COR-L47 (cell line): ENCODE results near the gene PLPPR1.
A peak's percentile ranks its signal among the peaks of the same experiment; 100 is the strongest.

Experiments used
- DNase-seq: peaks from one replicate; lab custom pipeline; 2025; lab: John Stamatoyannopoulos, UW

PLPPR1 gene

GRCh38 chr9:101209670-101210069, 181.1 kb downstream of the PLPPR1 start:
- DNase-seq = no peak

DNA sequence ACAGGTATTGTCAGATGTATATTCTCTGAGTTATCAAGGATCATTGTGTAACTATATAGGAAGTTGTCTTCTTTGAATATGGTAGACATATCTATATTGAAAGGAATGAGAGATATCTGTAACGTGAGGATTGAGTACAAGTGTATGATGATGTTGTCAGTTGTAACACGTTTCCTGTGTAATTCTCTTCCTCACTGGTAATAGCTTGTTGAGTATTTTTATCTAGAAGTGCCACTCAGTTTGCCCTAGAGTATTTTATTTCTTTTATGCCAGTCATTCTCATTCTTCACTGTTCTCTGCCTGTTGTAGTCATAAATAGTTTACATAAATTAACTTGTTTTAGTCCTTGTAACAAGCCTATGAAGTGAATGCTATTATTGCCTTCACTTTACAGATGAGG, 184.1 kb downstream of the PLPPR1 start:
- DNase-seq = no peak

GRCh38 chr9:101219030-101219429, 190.5 kb downstream of the PLPPR1 start:
- no peak for DNase-seq

DNA sequence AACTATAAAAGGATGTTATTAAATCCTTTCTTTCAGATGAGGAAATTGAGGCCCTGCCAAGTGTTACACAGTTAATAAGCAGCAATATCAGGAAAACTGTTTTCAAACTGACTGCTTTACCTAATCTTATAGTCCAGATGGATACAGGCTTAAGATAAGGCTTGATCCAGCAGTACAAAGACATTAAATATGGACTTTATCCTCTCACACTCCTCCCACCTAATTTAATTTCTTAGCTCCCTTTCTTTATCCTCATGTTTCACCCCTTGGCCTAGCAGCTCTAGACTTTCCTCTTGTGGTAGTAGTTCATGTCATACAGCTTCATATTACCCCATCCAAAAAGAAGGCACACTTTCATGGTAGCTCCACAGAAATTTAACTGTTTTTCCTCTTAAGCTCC, 191.8 kb downstream of the PLPPR1 start:
- no peak for DNase-seq

GRCh38 chr9:101225271-101225670, 196.7 kb downstream of the PLPPR1 start:
- no peak for DNase-seq

- no peak for DNase-seq
Measured at GRCh38 chr9:101226161-101226560, 197.6 kb downstream of the PLPPR1 start.

- no peak for DNase-seq
Measured at GRCh38 chr9:101226803-101227202, 198.3 kb downstream of the PLPPR1 start.

GRCh38 chr9:101229606-101230005, 201.1 kb downstream of the PLPPR1 start:
- peak; percentile 32 for DNase-seq

DNA sequence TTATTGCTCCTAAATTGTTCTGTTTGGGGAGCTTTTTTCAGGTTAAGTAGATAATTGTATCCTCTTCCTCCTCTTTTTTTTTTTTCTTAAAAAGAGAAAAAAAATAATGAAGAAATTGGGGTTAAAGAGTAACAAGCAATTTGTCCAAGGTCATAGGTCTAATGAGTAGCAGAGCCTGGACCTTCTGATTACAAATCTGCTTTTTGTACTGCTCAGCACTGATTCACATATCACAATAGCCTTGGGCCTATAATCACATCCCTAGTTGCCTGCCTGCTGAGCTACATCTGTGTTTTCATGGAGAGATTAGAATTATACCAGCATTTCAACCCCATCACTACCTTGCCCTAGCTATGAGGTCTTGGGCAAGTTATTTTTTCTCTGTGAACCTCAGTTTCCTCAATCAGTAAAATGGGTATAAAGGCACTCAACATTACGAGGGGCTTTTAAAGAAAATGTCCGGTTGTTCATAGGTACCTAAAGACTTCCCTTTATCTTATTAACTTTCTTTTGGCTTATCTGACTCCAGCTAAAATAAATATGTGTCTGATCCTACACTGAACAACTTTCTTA, 204.0 kb downstream of the PLPPR1 start:
- no peak for DNase-seq

DNA sequence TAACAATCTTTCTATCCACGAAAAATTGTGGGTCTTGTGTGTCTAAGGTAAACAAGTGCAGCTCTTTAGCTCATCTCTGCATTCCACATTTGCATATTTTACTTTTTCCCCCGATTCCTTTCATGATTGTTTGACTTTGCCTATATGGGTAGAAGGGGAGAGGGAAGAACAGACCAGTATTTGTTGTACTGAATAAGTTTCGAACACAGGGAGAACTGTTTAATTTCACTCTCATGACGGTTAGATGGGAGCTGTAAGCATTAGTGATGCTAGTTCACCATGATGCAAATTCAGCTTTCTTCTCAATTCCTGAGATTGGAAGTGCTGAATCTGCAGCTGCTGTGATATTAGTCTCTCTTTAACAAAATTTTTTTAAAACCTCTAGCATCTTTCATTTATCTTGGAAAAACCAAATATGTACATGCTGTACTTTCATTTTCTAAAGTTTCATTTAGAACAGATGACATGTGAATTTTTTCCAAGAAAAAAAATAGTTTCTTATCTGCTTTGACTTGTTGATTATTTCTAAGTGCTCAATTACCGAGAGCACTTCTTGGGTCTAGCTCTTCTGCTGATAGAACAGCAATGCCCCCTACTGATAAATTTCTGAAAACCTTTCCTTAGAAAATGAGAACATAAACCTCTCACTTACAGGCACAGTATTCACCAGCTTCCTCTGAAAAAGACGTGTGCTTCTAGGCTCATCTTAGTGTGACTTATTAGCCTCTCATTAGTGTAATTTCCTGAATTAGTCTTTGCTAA, 206.8 kb downstream of the PLPPR1 start:
- peak; percentile 33 for DNase-seq

- peak; percentile 29 for DNase-seq
Measured at GRCh38 chr9:101242651-101243050, 214.1 kb downstream of the PLPPR1 start.

GRCh38 chr9:101246691-101247090, 218.2 kb downstream of the PLPPR1 start:
- no peak for DNase-seq

GRCh38 chr9:101247297-101247696, 218.8 kb downstream of the PLPPR1 start:
- no peak for DNase-seq

DNA sequence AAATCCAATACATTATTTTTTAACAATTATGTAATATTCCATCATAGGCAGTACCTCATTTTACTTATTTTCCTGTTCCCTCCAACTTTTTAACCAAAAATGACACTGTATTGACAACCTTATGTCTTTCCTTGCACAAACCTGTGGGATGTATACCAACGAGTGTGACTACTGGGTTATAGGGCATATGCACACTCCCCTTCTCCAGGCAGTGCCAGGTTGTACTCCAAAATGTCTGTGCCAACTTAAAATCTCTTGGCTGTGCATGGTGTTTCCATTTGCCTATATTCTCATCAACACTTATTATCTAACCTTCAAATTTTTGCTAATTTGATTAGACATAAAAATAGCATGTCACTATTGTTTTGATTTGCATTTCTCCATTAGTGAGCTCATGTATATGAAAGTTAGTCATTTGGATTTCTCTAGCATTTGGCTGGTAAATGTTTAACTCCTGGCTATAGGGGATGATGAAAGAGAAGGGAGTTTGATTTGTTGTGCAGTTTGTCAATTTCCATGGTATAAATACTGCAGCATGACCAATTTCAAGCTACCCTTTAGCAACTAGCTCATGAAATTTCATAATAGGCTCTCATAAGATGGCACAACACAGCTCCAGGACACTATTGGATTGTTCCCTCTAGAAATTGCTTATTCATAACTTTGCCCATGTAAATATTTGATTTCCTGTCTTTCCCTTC, 226.4 kb downstream of the PLPPR1 start:
- no peak for DNase-seq

DNA sequence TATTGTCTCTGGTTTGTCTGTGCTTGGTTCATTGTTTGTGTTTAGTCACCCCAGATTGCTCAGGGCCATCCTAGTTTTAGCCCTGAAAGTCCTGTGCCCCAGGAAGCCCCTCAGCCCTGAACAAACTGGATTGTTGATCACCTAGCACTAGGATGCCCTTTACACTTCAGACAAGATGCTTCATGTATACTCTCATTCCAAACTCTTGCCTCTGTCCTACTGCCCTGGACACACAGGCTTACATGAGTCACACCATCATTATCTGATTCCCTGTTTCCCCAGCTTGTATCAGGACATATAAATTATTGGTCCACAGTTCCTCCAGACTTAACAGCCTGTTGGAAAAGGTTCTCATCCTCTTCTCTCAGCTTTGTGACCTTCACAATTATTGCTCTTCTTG, 236.2 kb downstream of the PLPPR1 start:
- DNase-seq = no peak

DNA sequence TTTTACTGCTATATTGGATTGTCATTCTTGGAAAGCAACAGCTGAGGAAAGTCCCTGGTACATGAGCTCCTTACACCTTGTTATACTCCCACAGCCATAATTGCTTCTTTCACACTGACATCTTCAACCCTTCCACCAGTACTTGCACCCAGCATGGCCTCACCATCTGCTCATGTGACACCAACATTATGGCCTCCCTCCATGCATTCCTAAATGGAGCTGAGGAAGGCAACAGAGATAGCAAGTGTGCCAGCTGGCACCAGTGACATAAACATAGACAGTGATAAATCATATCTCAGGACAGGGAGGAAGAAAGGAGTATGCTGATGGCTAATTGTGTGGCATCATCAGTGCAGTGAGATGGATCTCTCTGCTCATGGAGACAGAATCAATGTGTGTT, 236.7 kb downstream of the PLPPR1 start:
- DNase-seq = peak; percentile 34

- DNase-seq = no peak
Measured at GRCh38 chr9:101268426-101268825, 239.9 kb downstream of the PLPPR1 start.

DNA sequence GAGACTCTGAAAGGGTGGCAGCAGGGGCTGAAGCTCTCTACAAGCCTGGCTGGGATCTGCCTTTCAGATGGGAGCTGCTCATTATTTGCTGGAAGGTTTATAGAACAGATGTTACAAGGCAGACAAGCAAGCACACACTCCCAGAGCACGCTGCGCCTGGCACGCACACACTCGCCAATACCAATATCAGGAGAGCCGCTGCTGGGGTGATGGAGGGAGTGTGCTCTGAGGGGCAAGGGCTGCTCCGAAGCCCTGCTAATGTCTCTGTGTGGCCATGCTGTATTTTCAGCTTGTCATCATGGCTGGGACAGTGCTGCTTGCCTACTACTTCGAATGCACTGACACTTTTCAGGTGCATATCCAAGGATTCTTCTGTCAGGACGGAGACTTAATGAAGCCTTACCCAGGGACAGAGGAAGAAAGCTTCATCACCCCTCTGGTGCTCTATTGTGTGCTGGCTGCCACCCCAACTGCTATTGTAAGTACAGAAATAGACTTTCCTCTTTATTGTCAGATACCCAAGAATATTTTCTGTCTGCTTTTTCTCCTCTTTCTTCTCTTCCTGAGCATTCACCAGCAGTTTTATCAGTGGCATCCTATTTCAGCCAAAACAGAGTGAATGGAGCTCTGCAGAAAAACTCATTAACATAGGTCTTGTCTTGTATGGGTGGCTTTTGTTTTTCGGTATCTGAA, 241.2 kb downstream of the PLPPR1 start:
- DNase-seq = no peak

GRCh38 chr9:101270302-101270701, 241.8 kb downstream of the PLPPR1 start:
- DNase-seq = no peak

GRCh38 chr9:101271102-101271501, 242.6 kb downstream of the PLPPR1 start:
- no peak for DNase-seq

DNA sequence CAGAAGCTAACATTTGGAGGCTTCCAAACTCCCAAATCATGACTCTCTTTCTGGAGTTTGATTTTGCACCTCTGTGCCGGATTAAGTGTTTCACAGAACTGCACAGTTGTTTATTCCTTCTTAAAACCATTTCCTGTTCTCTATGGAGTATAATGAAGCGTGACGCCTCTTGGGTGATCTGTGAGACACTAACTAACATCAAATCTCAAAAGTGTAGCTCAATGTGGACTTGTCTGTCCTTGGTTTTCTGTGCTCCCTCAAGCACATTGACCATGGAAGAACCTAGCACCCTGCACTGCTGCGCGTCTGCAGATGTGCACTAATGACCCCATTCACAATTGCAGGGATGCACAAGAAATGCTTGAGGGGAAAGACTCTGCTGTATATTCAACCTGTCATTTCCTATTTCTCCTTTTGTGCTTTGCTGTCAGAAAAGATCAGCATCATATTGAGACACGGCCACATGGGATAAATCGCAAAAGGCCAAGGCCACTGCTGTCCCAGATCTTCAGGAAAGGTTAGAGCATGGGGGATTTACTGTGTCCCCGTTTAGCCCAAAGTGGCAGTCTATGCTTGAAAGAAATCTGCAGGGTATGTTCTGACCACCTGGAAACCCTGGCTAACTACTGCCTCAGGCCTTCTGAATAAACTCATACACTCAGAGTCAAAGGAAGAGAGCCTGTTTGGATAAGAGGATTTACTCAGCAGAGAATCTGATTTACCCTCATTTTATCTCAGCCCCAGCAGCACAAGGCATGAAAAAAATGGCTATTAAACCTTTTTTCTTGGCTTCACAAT, 246.6 kb downstream of the PLPPR1 start:
- no peak for DNase-seq

GRCh38 chr9:101275769-101276250, 247.3 kb downstream of the PLPPR1 start:
- DNase-seq = no peak
